ENCODE measurements around the gene SLC9A2. TPM values are rescaled to one million over a fixed set of nuclear protein-coding genes. Genes with fewer than 3 reads are reported as not detected.

SLC9A2 gene
- not detected for total RNA-seq

- ChIA-PET POLR2A (no interaction called here), CTCF (no interaction called here)
Measured at GRCh38 chr2:102619414-102620319, at the start of gene SLC9A2. SLC9A2 (plus strand) TSS chr2:102619553; CDS start chr2:102619849, 296 bp downstream.

DNA sequence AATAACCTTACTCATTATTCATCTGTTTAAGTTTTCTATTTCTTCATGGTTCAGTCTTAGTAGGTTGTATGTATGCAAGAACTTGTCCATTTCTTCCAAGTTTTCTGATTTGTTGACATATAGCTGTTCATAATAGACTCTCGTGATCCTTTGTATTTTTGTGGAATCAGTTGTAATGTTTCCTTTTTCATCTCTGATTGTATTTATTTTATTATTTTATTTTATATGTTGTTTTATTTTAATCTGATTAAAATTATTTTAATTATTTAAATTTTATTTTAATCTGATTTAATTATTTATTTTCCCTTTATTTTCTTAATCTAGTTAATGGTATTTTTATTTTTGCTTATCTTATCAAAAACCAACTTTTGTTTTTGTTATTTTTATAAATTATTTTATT, 43.5 kb upstream of the SLC9A2 start:
- ChIA-PET CTCF (no interaction called here), POLR2A (no interaction called here)

DNA sequence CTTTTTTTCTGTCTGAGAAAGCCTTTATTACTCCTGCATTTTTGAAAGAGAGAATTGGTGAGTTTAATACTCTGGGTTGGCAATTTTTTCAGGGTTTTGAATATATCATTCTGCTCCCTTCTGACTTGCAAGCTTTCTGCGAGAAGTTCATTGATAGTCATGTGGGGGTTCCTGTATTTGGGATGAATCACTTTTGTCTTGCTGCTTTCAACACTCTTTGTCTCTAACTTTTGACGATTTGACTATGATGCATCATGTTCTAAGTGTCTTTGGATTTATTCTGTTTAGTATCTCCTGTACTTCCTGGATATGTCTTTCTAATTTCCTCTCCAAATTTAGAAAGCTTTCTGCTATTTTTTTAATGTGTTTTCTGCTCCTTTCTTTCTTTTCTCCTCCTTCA, 41.0 kb upstream of the SLC9A2 start:
- ChIA-PET CTCF (no interaction called here), POLR2A (no interaction called here)

DNA sequence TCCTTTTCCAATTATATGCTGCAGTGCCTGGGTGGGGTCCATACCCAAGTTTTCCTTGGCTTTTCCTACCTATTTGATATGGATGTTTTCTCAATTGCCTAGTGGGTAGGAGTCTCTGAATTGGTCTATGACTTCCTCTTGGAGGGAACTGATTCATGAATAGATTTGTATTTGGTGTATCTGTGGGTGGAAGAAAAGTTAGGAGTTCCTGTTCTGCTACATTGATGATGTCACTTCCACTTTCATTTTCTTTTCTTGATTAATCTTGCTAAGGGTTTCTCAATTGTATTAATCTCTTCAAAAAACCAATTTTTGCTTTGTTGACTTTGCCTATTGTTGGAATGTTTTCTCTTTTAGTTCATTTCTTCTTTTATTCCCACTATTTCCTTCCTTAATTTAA, 37.4 kb upstream of the SLC9A2 start:
- ChIA-PET POLR2A (no interaction called here), CTCF (no interaction called here)

DNA sequence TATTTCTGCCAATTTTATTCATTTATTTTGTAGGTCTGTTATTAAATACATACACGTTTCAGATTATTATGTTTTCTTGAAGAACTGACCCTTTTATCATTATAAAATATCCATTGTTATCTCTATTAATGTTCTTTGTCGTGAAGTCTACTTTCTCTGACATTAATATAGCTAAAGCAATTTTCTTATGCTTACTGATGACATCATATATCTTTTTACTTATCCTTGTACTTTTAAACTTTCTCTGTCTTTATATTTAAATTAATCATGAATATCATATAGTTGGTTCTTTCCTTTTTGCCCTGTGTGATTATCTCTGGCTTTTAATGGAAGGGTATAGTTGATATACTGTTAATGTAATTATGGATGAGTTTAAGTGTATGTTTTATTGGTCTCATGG, 36.5 kb upstream of the SLC9A2 start:
- ChIA-PET POLR2A (no interaction called here), CTCF (no interaction called here)

DNA sequence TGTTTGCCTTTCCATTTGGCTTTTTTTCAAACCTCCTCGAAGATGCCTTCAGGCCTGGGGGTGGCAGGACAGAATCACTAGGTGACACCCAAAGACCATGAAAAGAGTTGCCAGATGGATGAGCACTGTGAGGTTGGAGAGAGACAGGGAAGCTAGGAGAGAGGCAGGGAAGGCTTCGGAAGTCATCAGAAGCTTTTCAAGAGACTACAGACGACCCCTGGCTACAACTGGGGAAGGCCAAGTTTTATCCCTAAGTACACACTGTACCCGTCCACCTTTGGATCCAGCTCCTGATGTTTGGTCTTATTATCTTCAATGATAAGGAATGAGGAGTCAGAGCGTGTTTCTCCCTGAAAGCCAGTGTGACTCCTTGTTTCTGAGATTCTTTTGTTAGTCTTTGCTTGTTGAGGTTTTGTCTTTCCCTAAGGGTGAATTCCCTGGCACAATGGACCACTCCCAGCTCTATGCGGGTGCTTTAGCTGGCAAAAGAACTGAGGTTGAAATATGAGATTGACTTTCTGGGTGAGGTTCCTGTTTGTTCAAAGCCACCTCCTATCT, 33.4 kb upstream of the SLC9A2 start:
- ChIA-PET POLR2A (no interaction called here), CTCF (no interaction called here)

- POLR2A ChIA-PET: no interaction called here
- CTCF ChIA-PET: no interaction called here
Measured at GRCh38 chr2:102588213-102588939, 31.0 kb upstream of the SLC9A2 start.

- CTCF ChIA-PET: no interaction called here
- POLR2A ChIA-PET: no interaction called here
Measured at GRCh38 chr2:102589444-102589843, 29.9 kb upstream of the SLC9A2 start.

DNA sequence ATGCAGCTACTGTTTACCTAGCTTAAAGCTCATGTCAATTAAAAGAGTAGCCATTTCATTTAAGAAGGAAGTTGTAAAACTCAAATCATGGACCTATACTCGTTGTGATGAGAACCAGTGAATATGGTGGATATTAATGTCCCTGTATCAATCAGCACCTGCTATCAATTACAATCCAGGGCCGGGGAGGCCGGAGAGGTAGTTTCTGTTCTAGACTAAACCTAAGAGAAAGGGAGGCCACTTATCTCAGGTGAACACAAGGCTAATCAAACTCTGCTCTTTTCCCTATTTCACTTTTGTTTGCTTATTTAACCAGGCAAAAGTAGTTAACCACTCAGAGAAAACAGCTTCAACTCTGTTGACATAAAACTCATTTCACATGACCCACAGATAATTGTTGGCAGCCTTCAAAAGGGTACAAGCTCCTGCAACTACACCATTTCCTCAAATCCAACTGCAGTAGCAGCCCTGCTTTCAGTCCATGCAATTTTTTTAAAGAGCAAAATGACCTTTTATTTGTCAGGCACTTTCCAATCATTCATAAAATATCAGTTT, 27.8 kb upstream of the SLC9A2 start:
- POLR2A ChIA-PET: no interaction called here
- CTCF ChIA-PET: interaction anchor here (1.0 kb wide), 1 partner anchor 118 kb away, joined by 4 read pairs; no protein-coding TSS in a partner anchor

DNA sequence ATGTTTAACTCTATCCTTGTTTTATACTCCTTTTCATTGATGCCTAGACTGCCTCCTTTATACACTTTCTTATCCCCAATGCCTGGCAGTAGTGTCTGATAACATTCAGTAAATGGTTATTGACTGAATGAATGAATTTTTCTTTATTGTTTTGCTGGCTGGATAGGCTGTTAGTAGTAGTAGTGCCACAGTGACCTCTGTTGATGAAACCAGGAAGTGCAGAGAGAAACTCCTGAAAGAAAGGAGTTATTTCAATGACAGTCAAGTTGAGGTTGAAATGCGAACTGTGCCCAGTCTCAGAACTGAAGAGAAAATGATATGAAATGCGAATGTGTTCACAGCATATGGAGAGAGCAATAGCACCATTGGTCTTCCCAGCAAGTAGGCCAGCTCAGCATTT, 26.8 kb upstream of the SLC9A2 start:
- ChIA-PET POLR2A (no interaction called here), CTCF (interaction anchor here (1.0 kb wide), 1 partner anchor 119 kb away, joined by 4 read pairs; no protein-coding TSS in a partner anchor)

GRCh38 chr2:102593516-102593915, 25.8 kb upstream of the SLC9A2 start:
- CTCF ChIA-PET: no interaction called here
- POLR2A ChIA-PET: no interaction called here

- CTCF ChIA-PET: no interaction called here
- POLR2A ChIA-PET: no interaction called here
Measured at GRCh38 chr2:102594445-102595016, 24.8 kb upstream of the SLC9A2 start.

- ChIA-PET POLR2A (no interaction called here), CTCF (no interaction called here)
Measured at GRCh38 chr2:102597788-102598187, 21.6 kb upstream of the SLC9A2 start.

- ChIA-PET POLR2A (no interaction called here), CTCF (no interaction called here)
Measured at GRCh38 chr2:102599486-102599885, 19.9 kb upstream of the SLC9A2 start.

DNA sequence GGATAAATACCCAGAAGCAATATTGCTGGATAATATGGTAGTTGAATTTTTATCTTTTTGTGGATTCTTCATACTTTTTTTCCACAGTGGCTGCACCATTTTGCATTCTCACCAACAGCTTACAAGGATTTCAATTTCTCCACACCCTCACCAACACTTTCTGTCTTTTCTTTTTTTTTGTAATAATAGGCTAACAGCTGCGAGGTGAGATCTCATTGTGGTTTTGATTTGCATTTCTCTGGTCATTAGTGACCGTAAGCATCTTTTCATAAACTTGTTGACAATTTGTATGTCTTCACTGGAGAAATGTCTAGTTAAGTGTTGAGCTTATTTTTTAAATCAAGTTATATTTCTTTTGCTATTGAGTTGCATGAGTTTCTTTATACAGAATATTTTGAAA, 17.6 kb upstream of the SLC9A2 start:
- POLR2A ChIA-PET: no interaction called here
- CTCF ChIA-PET: no interaction called here

- ChIA-PET CTCF (no interaction called here), POLR2A (no interaction called here)
Measured at GRCh38 chr2:102603904-102604303, 15.4 kb upstream of the SLC9A2 start.

- ChIA-PET POLR2A (no interaction called here), CTCF (no interaction called here)
Measured at GRCh38 chr2:102604769-102605168, 14.6 kb upstream of the SLC9A2 start.

DNA sequence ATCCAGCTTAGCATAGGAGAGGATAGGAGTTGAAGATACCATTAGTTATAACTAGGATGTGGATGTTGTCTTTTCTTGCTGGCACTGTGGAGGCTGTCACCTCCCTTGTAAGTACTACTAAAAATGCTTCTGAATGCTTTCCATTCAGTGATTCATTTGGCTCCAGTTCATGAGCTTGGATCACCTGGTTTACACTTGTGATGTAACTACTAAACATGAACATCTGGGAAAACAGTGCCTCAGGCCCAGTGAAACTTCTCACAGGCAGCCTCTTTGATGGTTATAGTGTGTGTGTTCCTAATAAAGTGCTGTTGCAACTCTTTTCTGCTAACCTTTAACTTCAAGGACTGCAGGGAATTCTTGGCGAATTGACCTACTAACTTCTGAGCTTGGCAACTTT, 13.0 kb upstream of the SLC9A2 start:
- POLR2A ChIA-PET: no interaction called here
- CTCF ChIA-PET: no interaction called here

- POLR2A ChIA-PET: no interaction called here
- CTCF ChIA-PET: interaction anchor here (1.0 to 1.7 kb wide), 4 partner anchors 22 to 143 kb away, joined by 3 to 13 read pairs (median 4); partner anchors contain the start of gene SLC9A4
Measured at GRCh38 chr2:102615620-102616436, 3.5 kb upstream of the SLC9A2 start.
